Hematopoietic multipotent progenitor cell treated with erythropoietin and hydrocortisone succinate and interleukin-3 and kit ligand, for 4 days (in vitro differentiated cells): ENCODE results near the gene SSUH2.
"Not testable (repeated sequence)": the region's sequence is repeated elsewhere in the genome, so short reads cannot be mapped to it uniquely, and the experiment has no call there.

Experiments used
- DNase-seq: peaks from one replicate; pipeline ENCODE4 v3.0.0-alpha.2; 2015

The SSUH2 gene

GRCh38 chr3:8608041-8608790, 36.4 kb downstream of the SSUH2 start:
- no peak for DNase-seq

- peak; percentile 73 for DNase-seq
These were observed 37.2 kb downstream of the SSUH2 start for GRCh38 chr3:8607234-8608040.

- DNase-seq, result no peak
These were observed 37.8 kb downstream of the SSUH2 start for GRCh38 chr3:8606701-8607231.

DNA sequence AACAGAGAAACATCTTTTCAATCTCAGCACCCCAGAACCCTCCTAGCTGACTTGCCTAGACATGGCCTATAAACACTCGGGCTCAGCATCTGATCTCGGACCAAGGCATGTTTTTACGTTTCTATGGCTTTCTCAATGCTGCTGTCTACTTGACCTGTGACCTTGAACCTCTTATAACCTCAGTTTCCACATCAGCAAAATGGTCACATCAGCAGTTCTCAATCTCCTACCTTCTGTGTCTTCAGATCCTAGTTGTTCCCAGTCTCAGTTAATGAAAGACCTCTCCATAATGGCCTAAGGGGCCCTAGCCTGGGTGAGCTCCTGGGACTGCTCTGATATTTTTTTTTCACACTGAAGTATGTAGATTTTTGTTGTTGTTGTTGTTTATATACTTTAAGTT, 39.6 kb downstream of the SSUH2 start:
- DNase-seq, result no peak

- DNase-seq, result no peak
These were observed 40.6 kb downstream of the SSUH2 start for GRCh38 chr3:8604006-8604405.

DNA sequence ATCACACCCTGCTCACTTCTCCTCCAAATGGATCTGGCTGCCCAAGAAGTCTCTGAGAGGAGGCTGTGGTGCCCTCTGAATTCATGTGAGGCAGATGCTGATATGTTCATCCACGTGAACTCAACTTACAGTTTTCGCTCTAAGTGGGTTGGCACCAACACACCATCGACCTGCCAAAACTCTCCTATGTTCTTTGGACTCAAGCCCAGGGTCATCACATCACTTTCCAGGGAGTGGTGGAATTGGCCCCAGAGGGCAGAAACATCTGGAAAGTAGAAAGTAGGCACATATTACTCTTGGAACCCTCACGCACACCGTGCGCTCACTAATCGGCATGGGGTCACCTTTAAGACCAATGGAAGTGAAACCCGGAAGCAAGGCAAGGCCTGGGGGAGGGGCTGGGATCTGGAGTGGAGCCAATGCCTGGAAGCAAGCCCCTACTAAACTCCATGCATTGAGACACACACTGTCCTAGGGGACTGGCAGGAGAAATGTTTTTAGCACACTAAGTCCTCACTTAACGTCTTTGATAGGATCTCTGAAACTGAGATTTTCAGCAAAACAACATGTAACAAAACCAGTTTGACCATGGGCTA, 41.4 kb downstream of the SSUH2 start:
- DNase-seq, result no peak

DNA sequence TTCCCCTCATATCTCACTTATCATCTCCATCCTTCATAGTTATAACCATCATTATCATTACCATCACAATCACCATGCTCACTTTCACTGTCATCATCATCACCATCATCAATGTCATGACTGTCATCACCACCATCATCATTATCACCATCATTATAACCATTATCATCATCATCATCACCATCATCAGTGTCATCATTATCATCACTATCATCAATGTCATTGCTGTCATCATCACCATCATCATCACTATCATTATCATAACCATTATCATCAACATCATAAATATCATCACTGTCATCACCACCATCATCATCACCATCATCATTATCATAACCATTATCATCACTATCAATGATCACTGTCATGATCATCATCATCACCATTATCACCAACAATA, 44.1 kb downstream of the SSUH2 start:
- DNase-seq, result no peak

GRCh38 chr3:8599146-8599545, 45.5 kb downstream of the SSUH2 start:
- no peak for DNase-seq

GRCh38 chr3:8597219-8597853, 47.3 kb downstream of the SSUH2 start:
- peak; percentile 72 for DNase-seq

DNA sequence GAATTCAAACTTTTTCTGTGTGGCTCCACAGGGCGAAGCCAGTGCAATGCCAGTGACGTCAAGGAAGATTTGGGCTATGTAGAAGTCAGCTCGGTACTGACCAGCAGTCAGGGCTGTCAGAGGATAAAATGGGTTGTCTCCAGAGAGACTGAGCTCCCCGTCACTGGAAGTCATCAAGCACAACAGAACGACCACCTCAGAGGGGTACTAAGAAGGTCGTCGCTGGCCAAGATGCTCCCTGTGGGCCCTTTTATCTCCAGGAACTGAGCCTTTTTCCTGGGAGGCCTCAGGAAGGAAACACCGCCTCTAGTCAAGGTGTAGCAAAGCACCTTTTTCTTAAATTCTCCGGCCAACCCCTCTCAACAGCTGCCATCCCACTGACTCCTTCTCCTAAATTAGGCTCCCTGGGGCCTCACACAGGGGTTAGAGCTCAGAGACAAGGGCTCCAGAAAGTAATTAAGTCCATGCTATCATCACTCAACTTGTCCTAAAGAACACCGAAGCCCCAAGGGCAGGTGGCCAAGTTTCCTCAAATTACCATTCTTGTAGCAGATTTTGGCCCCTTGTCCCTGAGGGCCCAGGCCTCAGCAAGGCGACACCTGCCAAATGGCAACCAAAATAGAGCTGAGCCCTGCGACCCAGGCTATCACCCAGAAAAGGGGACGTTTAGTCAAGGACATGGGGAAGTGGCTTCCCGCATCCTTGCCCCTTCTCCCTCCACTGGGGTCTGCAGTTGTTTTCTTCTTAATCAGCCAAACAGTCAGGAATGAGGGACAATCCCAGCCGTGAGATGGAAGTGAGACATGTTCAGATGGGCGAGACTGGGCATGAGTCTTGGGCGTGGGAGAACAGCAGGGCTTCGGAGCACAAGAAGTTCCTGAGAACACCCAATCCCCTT, 48.0 kb downstream of the SSUH2 start:
- DNase-seq, result no peak

DNA sequence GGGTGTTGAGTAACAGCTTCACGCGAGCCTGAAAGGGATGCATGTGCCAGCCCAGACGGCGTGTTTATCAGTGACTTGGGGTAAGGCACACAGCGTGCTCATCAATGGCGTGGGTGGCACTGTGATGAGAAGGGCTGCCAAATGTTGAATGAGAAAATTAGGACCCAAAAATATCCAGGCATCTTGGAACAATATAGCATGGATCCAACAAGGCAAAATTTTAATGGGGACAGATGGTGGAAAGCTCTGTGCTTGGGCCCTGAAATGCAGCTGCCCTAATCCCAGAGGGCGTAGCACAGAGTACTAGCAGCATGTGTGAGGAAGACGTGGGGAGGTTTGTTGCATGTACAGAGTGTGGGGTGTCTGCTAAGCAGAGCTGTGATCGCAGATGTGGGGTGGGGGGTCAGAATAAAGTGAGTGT, 48.9 kb downstream of the SSUH2 start:
- no peak for DNase-seq

DNA sequence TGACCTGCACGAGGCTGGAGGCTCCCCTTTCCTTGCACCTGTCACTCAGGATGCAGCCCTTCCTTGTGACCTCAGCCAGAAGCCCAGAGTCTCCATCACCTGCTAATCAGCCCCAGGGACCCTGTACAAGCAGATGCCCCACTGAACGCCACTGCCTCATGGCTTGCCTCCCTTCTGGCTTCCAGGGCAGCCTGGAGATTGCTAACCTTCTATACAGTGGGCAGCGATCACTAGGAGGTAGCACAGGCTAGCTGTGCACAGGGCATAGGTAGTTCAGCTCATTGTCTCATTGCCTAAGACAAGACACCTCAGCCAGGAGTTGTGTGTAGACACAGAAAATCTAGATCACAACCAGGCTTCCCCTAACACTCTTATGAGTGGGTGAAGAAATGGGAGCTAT, 49.3 kb downstream of the SSUH2 start:
- DNase-seq, result no peak

GRCh38 chr3:8593021-8593827, 51.4 kb downstream of the SSUH2 start:
- no peak for DNase-seq

GRCh38 chr3:8589880-8590556, 54.6 kb downstream of the SSUH2 start:
- DNase-seq, result no peak

GRCh38 chr3:8584661-8585060, 59.9 kb downstream of the SSUH2 start:
- DNase-seq, result no peak

DNA sequence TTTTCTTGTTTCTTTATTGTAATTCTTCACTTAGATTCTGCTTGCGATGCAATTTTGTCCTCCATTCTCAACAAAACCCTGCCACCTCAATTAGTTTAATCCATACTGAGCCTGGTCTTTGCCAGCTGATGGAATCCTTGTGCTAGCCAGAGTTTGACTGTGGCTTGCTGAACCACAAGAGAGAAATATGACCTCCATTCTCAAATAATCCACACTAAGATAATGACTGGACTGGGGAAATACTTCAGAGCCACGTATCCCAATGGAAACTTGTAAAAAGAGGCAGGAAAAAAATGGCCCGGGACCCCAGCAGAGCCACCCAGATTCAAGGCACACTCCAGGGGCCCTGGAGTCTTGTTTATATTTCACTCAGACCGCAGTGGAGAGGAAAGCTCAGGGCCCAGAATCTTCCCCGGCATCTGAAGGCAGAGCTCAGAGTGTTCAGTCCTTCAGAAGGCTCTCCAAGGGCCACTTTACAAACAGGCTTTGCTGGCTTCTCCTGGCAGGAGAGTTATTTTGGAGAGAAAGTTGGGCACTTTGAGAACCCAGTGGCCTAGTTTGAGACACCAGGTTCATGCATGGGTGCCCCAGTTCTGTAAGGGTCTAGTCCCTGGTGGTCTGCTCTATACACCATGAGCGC, 62.7 kb downstream of the SSUH2 start:
- DNase-seq, result no peak

GRCh38 chr3:8581373-8581772, 63.2 kb downstream of the SSUH2 start:
- no peak for DNase-seq

GRCh38 chr3:8580434-8580833, 64.2 kb downstream of the SSUH2 start:
- not testable (repeated sequence) for DNase-seq

DNA sequence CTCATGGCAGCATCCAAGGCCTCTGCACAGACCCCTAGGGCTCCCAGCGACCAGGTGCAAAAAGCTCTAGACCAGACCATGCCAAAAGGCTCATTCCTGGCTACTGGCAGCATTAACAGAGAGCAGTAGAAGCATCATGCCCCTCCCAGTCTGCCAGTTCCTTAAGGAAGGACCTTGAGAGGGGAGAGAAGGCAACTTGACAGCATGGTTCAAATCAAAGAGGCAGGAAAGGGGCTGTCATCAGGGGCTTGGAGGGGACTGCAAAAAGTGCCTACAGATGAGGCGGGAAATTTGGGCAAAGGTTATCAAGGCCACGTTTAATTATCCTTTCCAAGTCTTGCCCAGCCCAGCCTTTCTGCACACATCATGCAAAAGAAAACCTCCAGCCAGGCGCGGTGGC, 64.7 kb downstream of the SSUH2 start:
- no peak for DNase-seq

DNA sequence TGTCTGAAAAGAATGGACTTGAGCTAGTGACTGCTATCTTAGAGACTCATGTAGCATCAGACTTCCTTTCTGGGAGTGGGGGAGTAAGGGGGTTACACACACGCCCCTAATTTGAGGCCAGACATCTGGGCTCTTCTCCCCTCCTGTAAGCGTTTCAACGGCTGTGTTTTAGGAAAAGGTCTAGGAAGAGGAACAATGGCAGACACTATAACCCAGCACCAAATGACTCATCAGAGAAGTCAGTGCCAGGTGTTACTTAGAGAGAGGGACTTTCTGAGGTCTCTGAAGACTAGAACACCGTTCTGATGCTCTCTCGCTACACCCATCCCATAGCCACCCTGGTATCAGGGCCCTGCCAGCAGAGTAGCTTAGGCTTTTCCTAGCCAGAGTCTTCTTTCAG, 65.5 kb downstream of the SSUH2 start:
- DNase-seq, result peak; percentile 46
